A549 treated with AZD9567 at 1 μM for 4 hours (cell line): Measurements from ENCODE around the gene VWA5A. TPM values are rescaled to one million over a fixed set of nuclear protein-coding genes. Genes with fewer than 3 reads are reported as not detected.

Experiments used
- total RNA-seq: library from RNA; stranded (reverse); fragments of 200-300 nt; extraction: Qiagen RNA extraction; gene quantifications from 5 replicates; pipeline ENCODE4 v1.2.3, GENCODE V29; 2022; ENCODE audit not compliant: insufficient read depth

Gene VWA5A, protein sequence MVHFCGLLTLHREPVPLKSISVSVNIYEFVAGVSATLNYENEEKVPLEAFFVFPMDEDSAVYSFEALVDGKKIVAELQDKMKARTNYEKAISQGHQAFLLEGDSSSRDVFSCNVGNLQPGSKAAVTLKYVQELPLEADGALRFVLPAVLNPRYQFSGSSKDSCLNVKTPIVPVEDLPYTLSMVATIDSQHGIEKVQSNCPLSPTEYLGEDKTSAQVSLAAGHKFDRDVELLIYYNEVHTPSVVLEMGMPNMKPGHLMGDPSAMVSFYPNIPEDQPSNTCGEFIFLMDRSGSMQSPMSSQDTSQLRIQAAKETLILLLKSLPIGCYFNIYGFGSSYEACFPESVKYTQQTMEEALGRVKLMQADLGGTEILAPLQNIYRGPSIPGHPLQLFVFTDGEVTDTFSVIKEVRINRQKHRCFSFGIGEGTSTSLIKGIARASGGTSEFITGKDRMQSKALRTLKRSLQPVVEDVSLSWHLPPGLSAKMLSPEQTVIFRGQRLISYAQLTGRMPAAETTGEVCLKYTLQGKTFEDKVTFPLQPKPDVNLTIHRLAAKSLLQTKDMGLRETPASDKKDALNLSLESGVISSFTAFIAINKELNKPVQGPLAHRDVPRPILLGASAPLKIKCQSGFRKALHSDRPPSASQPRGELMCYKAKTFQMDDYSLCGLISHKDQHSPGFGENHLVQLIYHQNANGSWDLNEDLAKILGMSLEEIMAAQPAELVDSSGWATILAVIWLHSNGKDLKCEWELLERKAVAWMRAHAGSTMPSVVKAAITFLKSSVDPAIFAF
- 0.20 to 0.25 TPM (median 0.23 TPM) in 4 of 5 replicates, not detected in the other for total RNA-seq

DNA sequence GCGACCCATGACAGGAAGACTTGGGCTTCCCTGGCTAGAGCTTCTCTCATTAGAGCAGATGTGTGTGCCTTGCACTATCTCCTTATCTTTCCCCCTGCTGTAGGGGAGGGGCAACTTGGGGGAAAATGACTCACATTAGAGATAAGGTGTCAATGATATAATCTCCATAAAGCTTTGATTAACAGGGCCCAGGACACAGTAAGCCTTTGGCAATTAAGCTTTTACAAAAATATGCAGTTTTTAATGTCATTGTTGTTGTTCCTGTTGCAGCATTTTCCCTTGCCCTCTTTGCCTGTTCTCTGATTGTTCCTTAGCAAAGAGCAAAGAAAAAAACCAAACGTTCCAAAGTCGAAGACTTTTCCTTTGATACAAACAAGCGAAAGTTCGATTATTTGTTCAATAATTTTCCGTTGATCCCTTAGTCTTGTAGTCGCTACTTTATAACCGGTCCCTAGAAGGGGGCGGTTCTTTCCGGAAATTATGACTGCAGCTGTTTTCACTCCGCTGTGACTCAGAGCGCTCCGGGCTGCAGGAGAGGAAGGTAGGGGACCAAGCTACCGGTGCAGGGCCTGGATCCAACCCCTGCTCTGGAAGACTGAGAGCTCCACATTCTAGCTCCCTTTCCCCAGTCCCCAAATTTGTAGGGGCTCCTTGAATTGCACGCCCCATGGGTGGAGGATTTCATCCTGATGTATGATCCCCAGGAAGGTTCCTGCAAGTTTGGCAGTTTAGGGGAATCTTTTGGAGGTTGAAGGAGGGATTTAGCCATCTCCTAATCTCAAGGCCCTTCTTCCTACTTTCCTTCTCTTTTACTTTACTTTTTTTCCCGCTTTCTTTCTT is at the start of gene VWA5A:
Gene VWA5A (plus strand): TSS at position 509 of the 840 bp plus-strand sequence. CDS start 2,062 bp downstream, outside the sequence.

DNA sequence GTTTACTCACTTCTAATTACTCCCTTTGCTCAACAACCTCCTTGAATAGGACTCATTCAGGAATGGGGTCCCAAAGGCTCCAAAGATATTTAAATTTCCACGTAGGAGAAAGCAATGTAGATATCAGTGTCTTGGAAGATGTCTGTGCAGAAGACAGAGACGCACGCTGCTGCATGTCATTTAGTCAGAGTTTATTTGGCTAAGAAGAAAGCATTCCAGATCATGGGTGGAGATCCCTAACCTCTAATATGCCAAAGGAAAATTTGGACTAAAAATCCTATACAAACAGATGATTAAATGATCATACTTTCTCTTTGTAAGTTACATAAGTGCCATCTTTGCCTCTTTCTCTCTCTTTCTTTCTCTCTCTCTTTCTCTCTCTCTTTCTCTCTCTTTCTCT is 67.8 kb downstream of the VWA5A start, which contains the start of gene OR10D3:
Gene OR10D3 (plus strand): TSS at position 278 of the 400 bp plus-strand sequence. CDS start 1,925 bp downstream, outside the sequence.

Other genes with a start within 250 kb of the VWA5A start
- gene TMEM225, start 229.8 kb upstream of the VWA5A start, total RNA-seq, result not detected in 5 replicates
- not detected in 5 replicates for gene OR8D4, start 213.3 kb upstream of the VWA5A start, total RNA-seq
- not detected in 5 replicates for gene OR4D5, start 175.8 kb upstream of the VWA5A start, total RNA-seq
- not detected in 5 replicates for gene OR6T1, start 171.6 kb upstream of the VWA5A start, total RNA-seq
- not detected in 5 replicates for gene OR10S1, start 137.7 kb upstream of the VWA5A start, total RNA-seq
- gene OR10G6, start 120.3 kb upstream of the VWA5A start, total RNA-seq, result not detected in 5 replicates
- gene OR10G4, start 102.5 kb upstream of the VWA5A start, total RNA-seq, result not detected in 5 replicates
- gene OR10G9, start 92.4 kb upstream of the VWA5A start, total RNA-seq, result not detected in 5 replicates
- not detected in 5 replicates for gene OR10G8, start 88.7 kb upstream of the VWA5A start, total RNA-seq
- gene OR10G7, start 74.1 kb upstream of the VWA5A start, total RNA-seq, result not detected in 5 replicates
- not detected in 5 replicates for gene OR10D3, start 67.9 kb downstream of the VWA5A start, total RNA-seq
- not detected in 5 replicates for gene OR8G1, start 125.6 kb downstream of the VWA5A start, total RNA-seq
- gene OR8G5, start 140.9 kb downstream of the VWA5A start, total RNA-seq, result not detected in 5 replicates
- gene OR8D1, start 198.5 kb downstream of the VWA5A start, total RNA-seq, result not detected in 5 replicates
- not detected in 5 replicates for gene OR8D2, start 204.7 kb downstream of the VWA5A start, total RNA-seq